Measurements from ENCODE around the gene NR6A1. TPM values are rescaled to one million over a fixed set of nuclear protein-coding genes. Genes with fewer than 3 reads are reported as not detected.

The NR6A1 gene
- total RNA-seq, 1 donor from 2014 or later, result 1.2 TPM

- H3K27ac ChIP-seq, result no peak overlapping the region
- DNase-seq (ENCODE audit: extremely low spot score in 2 of 2), result no peak
- H3K9me3 ChIP-seq, result no peaks in the 10 kb centered on the region
- no peaks in the 10 kb centered on the region for H3K4me1 ChIP-seq
- TF ChIP-seq CTCF (IDR thresholded peaks at IDR 0.05) (no peak), POLR2AphosphoS5 (IDR thresholded peaks at IDR 0.05; ENCODE audit: insufficient read depth in 1 of 2, low read depth in 1 of 2) (no peak), POLR2A (IDR thresholded peaks at IDR 0.05) (no peak)
- no peaks in the 10 kb centered on the region for H3K36me3 ChIP-seq
- H3K27me3 ChIP-seq, result no peaks in the 10 kb centered on the region
- intact Hi-C loops (cut with DNase I), result no loop called here
- H3K4me3 ChIP-seq, result no peak overlapping the region
Measured at GRCh38 chr9:124710766-124711165, 60.3 kb downstream of the NR6A1 start.

- TF ChIP-seq POLR2A (IDR thresholded peaks at IDR 0.05), result no peak
- no peak for TF ChIP-seq POLR2AphosphoS5 (IDR thresholded peaks at IDR 0.05; ENCODE audit: insufficient read depth in 1 of 2, low read depth in 1 of 2)
- TF ChIP-seq CTCF (IDR thresholded peaks at IDR 0.05), result no peak
Measured at GRCh38 chr9:124709292-124709690, 61.8 kb downstream of the NR6A1 start.

GRCh38 chr9:124708633-124709291 is 62.3 kb downstream of the NR6A1 start:
- Histone ChIP-seq H3K9me3 (no peaks in the 10 kb centered on the region), H3K27me3 (no peaks in the 10 kb centered on the region), H3K4me1 (no peaks in the 10 kb centered on the region), H3K36me3 (no peaks in the 10 kb centered on the region), H3K4me3 (no peak overlapping the region), H3K27ac (no peak overlapping the region)
- TF ChIP-seq CTCF (IDR thresholded peaks at IDR 0.05) (no peak), POLR2AphosphoS5 (IDR thresholded peaks at IDR 0.05; ENCODE audit: insufficient read depth in 1 of 2, low read depth in 1 of 2) (no peak), POLR2A (IDR thresholded peaks at IDR 0.05) (no peak)
- intact Hi-C loops (cut with DNase I), result loop anchor here (2.0 kb wide), 1 partner anchor 88 kb away; no protein-coding TSS in a partner anchor
- no peak for DNase-seq (ENCODE audit: extremely low spot score in 2 of 2)

More at GRCh38 chr9:124709292-124709690, 61.8 kb downstream of the NR6A1 start:
- H3K9me3 ChIP-seq, result no peaks in the 10 kb centered on the region
- no peak for DNase-seq (ENCODE audit: extremely low spot score in 2 of 2)
- intact Hi-C loops (cut with DNase I), result loop anchor here (2.0 kb wide), 1 partner anchor 88 kb away; no protein-coding TSS in a partner anchor
- H3K27ac ChIP-seq, result no peak overlapping the region
- no peak overlapping the region for H3K4me3 ChIP-seq
- no peaks in the 10 kb centered on the region for H3K27me3 ChIP-seq
- H3K36me3 ChIP-seq, result no peaks in the 10 kb centered on the region
- H3K4me1 ChIP-seq, result no peaks in the 10 kb centered on the region

GRCh38 chr9:124708074-124708473 is 63.0 kb downstream of the NR6A1 start:
- intact Hi-C loops (cut with DNase I), result loop anchor here (2.0 kb wide), 1 partner anchor 87 kb away; no protein-coding TSS in a partner anchor
- Histone ChIP-seq H3K9me3 (no peaks in the 10 kb centered on the region), H3K36me3 (no peaks in the 10 kb centered on the region), H3K27ac (no peak overlapping the region), H3K4me3 (no peak overlapping the region), H3K27me3 (no peaks in the 10 kb centered on the region), H3K4me1 (no peaks in the 10 kb centered on the region)
- no peak for TF ChIP-seq POLR2A (IDR thresholded peaks at IDR 0.05)
- no peak for TF ChIP-seq CTCF (IDR thresholded peaks at IDR 0.05)
- no peak for TF ChIP-seq POLR2AphosphoS5 (IDR thresholded peaks at IDR 0.05; ENCODE audit: insufficient read depth in 1 of 2, low read depth in 1 of 2)
- no peak for DNase-seq (ENCODE audit: extremely low spot score in 2 of 2)

- Histone ChIP-seq H3K9me3 (no peaks in the 10 kb centered on the region), H3K4me3 (no peak overlapping the region), H3K27me3 (no peaks in the 10 kb centered on the region), H3K27ac (no peak overlapping the region), H3K4me1 (no peaks in the 10 kb centered on the region), H3K36me3 (no peaks in the 10 kb centered on the region)
- no peak for DNase-seq (ENCODE audit: extremely low spot score in 2 of 2)
- TF ChIP-seq POLR2AphosphoS5 (IDR thresholded peaks at IDR 0.05; ENCODE audit: insufficient read depth in 1 of 2, low read depth in 1 of 2) (no peak), CTCF (IDR thresholded peaks at IDR 0.05) (no peak), POLR2A (IDR thresholded peaks at IDR 0.05) (no peak)
- intact Hi-C loops (cut with DNase I), result loop anchor here (2.0 kb wide), 1 partner anchor 87 kb away; no protein-coding TSS in a partner anchor
Measured at GRCh38 chr9:124707666-124708065, 63.4 kb downstream of the NR6A1 start.
